GM20431 (cell line): ENCODE data around the gene TAMALIN.

ENCODE experiments used
- in situ Hi-C: fragments of 300-500 bp; cut with MseI, MboI; formaldehyde crosslinking; loops from one replicate; pipeline ENCODE4 v1.15.0; 2020; ENCODE audit warnings: low sequenced_read_pairs; ENCODE audit not compliant: unreplicated experiment

TAMALIN gene

DNA sequence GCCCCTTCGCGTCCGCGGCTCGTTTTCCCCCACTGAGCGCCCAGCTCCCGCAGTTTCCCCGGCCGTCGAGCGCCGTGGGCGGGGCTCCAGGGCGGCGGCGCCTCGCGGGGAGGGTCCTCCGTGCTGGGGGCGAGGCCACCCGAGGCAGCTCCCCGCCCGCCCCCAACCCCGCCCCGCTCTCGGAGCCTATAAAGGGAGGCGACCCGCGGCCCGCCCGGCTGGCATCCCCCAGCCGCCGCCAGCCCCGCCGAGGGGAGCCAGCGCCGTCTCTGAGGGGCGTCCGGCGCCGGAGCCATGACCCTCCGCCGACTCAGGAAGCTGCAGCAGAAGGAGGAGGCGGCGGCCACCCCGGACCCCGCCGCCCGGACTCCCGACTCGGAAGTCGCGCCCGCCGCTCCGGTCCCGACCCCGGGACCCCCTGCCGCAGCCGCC is at the start of gene TAMALIN:
Gene TAMALIN (plus strand): TSS at position 221 of the 432 bp plus-strand sequence. CDS start 74 bp downstream, at position 295.
- in situ Hi-C loops = no loop called here

DNA sequence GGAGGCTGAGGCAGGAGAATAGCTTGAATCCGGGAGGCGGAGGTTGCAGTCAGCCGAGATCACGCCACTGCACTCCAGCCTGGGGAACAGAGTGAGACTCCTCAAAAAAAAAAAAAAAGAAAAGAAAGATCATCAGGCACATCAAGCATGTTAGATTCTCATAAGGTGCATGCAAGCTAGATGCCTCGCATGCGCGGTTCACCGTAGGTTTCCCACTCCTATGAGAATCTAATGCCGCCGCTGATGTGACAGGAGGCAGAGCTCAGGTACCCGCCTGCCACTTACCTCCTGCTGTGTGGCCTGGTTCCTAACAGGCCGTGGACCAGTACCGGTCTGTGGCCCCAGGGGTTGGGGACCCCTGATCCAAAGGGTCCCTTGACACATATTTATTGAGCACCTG is 48.2 kb upstream of the TAMALIN start:
- in situ Hi-C loops = no loop called here

DNA sequence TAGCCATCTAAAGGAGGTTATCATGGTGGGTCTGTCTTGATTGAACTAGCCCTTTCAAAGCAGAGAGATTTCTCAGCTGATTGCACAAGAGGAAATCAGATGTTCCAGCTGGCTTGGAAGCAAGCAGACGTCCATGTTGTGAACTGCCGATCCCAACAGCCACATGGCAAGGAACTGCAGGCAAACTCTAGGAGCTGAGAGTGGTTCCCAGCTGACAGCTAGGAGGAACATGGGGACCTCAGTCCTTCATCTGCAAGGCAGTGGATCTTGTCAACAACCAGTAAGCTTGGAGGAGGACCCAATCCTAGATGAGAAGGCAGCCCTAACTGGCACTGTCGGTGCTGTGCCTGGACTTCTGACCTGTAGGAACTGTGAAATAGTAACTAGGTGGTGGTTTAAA is 47.5 kb upstream of the TAMALIN start:
- in situ Hi-C loops = no loop called here

DNA sequence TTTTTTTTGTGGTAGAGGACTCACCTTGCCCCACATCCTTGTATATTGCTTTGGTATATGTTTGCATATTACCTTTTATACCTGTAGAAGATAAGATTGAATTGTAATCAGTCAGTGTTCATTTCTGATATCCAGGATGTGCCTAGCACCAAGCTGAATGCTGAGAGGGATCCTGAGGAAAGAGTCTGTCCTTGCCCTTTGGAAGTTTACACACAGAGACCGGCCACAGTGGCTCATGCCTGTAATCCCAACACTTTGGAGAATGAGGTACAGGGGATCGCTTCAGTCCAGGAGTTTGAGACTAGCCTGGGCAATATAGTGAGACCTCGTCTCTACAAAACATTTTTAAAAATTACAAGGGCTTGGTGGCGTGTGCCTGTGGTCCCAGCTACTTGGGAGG is 46.8 kb upstream of the TAMALIN start:
- in situ Hi-C loops = no loop called here

DNA sequence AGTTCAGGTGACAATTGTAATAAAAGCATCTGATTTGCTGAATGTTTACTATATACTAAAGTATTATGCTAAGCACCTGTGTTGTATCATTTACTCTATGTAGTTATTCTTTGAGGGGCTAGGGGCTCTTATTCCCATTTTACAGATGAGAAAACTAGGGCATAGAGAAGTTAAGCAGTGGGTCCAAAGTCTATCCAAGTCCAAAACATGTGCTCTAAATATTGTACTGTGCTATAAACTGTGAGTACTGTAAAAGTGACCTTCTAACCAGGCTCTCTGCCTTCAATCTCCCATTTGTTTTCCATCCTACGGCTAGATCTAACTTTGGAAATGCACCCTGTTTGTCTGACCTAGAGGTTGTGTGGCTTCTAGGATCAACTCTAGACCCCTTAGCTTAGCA is 46.3 kb upstream of the TAMALIN start:
- in situ Hi-C loops = no loop called here

DNA sequence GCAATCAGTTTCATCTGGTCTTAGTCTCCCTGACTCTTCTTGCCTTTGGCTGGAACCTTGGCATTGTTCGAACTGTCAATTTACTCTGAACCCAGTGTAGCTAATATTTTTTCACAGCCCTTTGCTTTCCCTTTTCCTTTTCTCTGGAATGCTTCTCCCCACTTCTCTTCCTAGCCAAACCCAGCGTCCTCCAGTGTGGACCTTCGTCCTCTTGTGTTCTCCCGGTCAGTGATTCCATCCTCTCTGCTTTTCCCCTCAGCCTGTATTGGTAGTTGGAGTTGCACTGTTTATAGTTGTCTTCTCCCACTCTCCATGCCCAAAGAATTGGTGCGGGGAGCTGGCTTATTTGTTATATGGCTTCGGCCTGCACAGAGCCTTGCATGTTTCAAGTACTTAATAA is 45.9 kb upstream of the TAMALIN start:
- in situ Hi-C loops = no loop called here

DNA sequence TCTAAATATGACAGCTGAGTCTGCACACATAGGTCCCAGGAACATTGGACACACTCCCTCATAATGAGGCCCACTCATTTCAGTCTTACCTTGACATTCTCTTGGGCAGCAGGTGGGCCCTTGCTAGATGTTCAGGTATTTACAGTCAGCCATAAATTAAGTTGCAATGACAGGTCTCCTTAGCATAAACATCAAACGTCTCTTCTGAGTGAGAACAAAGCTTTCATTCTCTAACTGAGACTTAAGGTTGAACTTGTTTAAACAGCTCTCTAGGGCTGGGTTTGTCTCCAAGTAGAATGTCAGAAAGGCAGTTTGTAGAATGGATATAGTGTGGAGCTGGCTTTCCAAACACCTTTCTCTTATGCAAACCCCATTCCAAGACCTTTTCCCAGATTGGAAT is 44.9 kb upstream of the TAMALIN start:
- in situ Hi-C loops = no loop called here

DNA sequence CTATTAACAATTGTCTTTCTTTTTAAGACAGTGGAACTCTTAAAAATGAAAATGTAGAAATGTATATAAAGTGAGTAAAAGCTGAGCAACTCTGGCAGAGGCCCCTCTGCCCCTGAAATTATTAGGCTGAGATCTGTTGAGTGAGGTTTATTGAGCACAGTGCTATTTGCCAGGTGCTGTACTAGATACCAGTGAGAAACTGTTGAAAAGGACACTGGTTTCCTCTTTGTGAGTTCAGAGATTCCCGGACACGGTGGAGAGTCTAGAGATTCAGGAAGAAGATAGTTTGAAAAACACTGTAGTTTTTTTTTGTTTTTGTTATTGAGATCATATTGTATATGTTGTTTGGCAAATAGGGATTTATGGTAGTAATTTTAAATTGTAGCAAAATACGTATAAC is 44.0 kb upstream of the TAMALIN start:
- in situ Hi-C loops = no loop called here

DNA sequence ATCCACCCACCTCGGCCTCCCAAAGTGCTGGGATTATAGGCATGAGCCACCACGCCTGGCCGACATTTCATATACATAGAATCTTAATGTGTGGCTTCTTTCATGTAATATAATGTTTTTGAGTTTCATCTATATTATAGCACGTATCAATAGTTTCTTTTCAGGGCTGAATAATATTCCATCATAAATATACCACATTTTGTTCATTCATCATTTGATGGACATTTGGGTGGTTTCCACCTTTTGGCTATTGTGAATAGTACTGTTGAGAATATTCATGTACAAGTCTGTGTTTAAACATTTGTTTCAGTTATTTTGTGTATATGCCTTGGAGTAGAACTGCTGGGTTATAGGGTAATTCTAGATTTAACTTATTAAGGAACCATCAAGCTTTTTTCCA is 43.3 kb upstream of the TAMALIN start:
- in situ Hi-C loops = no loop called here

DNA sequence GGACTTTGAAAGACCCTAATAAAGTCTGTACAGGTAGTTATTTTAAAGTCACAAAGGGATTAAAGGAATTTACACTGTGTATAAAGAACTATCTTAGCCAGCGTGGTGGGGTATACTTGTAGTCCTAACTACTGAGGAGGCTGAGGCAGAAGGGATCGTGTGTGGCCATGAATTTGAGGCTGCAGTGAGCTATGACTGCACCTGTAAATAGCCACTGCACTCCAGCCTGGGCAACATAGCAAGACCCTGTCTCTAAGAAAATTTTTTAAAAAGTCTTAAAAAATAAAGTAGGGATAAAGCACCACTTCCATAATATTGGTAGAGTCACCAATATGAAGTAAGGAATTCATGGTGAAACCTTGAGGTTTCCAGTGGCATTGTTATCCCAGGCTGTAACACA is 37.1 kb upstream of the TAMALIN start:
- in situ Hi-C loops = no loop called here

DNA sequence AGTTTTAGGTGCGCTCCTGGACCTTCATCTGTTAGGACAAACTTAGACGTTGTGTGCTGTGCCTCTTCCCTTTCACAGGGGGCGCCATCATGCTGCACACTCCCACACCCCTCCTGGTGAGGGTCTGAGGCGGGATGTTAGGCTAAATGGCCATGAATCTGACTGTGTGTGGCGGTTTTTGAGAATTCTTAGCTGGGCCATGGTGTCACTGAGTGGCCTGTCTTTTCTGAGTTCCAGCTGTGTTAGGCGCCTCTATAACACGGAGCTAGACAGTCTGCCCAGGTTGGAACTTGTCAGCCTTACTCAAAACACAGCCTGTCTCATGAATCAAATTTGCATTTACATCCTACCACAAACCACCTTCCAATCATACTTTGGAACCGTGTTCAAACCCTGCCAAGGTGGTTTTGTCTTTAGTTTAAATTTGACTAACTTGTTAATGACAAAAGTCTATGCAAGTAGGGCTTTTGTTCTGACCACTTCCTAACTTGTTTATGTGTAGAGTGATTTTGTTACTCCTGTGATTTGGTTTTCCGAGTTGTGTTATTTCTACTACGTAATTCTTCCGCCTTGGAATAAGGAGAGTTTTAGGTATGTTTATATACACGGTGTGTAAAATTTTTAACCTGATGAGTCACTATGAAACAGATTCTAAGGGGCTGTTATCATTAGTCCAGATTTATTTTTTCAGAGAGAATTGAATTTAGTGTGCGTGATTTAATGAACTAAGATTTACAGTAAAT is 35.7 kb upstream of the TAMALIN start:
- in situ Hi-C loops = no loop called here

DNA sequence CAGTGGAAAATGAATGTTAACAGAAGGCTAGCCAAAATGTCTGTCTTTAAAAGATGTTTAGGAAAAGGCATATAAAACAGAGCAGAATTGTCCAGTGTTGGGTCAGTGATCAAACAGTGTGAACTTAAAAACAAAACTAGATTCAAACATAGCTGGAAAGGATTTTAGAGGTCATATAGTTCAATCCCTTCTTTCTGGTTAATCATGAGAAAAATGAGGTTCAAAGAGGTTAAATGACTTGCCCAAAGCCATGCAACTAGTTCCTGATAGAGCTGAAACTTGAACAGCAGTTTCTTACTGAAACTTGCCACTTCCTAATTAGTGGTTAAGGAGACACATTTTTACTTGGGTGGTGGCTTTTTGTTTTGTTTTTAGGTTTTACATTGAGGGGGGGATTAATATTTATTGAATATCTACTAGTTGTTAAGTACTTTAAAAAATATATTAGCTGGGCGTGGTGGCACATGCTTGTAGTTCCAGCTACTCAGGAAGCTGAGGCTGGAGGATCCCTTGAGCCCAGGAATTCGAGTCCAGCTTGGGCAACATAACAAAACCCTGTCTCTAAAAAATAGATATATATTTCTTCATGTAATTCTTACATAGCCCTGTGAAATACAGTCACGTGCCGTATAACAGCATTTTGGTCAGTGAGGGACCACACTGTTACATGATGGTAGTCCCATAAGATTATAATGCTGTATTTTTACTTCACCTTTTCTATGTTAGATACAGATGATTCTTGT is 34.9 kb upstream of the TAMALIN start:
- in situ Hi-C loops = no loop called here

DNA sequence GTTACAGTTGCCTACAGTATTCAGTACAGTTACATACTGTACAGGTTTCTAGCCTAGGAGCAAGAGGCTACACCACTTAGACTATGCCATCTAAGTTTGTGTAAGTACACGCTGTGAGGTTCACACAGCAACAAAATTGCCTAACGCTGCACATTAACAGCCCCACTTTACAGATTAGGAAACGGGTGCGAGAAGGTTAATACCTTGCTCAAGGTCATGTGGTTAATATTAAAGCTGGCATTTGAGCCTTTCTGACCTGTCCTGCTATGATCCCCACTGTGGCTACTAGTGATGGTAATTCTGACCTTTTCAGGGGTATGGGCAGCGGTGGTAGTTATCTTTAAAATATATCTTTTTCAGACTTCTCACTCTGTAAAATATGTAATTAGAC is 34.3 kb upstream of the TAMALIN start:
- in situ Hi-C loops = no loop called here

DNA sequence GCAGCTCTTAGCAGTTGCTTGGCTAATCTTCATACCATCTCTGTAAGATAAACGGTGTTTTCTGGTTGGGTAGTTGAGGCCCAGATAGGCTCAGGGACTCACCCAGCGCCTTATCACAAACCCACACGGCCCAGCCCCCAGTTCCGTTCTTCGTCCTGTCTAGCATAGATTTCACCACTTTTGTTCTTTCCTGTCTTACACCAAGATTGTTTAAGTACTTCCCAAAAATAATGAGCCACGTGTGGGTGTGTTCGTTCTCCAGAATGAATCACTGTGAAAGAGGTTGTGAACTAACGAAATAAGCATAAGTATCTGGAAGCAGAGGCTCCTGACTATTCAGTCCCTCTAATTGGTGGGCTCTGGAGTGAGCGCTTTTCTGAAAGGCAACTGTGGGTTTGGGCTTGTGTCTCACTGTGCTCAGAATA is 33.9 kb upstream of the TAMALIN start:
- in situ Hi-C loops = no loop called here

DNA sequence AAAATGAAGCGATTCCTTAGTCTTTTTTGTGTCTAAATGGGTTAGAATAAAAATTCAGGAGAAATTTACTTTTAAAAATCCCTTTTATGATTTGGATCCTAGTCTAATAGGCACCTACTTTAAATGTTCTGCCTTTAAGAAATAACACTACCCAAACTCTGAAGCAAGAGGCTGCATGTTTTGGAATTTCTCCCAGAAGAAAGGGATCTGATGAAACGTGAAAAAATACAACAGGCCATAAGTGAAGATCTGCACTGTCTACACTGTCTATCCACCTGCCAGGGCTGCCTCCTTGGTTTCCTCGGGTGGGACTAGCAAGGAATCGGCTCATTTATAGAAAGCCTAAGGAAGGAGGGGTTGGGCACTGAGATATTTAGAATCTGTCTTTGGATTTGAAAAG is 33.2 kb upstream of the TAMALIN start:
- in situ Hi-C loops = no loop called here

DNA sequence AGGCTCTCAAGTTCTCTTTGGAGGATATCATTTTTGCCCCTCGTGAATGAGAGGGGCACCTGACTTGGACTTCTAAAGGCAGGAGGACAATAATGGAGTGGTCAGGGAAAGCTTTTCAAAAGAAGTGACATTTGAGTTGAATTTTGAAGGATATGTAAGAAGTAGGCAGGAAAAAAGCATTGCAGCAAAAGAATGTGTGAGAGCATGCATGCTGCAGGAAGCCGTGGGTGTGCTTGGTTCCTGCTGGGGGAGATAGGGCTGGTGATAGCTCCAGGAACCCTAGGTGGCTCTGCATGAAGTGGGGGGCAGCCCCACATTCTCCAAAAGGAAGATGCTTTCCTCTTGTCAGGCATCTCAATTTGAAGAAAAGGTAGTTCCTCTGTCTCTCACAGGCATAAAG is 32.1 kb upstream of the TAMALIN start:
- in situ Hi-C loops = loop anchor here (25.0 kb wide), 1 partner anchor 87 kb away; the partner anchor contains the start of gene ANKRD33

DNA sequence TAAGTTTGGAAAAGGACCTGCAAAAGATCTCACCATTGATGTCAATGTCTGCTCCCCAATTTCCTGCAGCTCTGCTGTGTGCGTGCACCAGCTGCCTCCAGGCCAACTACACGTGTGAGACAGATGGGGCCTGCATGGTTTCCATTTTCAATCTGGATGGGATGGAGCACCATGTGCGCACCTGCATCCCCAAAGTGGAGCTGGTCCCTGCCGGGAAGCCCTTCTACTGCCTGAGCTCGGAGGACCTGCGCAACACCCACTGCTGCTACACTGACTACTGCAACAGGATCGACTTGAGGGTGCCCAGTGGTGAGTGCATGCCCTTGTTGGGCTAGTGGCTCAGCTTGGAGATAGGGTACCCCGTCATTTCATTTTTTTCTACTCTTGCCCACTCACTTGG is 31.6 kb upstream of the TAMALIN start:
- in situ Hi-C loops = loop anchor here (25.0 kb wide), 1 partner anchor 88 kb away; the partner anchor contains the start of gene ANKRD33

DNA sequence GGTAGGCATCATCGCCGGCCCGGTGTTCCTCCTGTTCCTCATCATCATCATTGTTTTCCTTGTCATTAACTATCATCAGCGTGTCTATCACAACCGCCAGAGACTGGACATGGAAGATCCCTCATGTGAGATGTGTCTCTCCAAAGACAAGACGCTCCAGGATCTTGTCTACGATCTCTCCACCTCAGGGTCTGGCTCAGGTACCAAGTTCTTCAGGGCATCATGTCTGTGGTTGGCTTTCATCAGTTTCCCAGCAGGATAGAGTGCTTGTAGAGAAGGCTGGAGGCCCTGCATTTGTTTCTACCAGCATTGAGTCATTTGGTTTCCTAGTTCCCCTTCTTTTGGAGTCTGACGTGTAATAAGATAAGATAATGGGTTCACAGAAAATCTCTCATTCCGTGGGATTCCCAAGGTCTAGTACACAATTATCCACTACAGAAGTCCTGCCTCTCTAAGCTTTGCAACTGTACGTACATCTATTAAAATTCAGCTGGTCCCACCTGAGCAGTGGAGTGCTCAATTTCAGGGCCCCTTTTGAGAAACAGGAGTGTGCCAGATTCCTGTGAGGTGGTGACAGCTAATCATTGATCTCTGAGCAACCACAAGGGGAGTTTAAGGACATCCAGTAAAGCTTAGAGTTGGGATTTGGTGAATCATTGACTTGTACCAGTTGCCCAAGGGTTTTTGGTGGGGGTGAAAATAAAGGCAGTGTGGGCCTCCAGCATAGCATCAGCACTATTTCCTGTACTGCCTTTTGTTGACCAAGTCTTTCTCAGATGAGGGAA is 30.2 kb upstream of the TAMALIN start:
- in situ Hi-C loops = loop anchor here (25.0 kb wide), 1 partner anchor 89 kb away; the partner anchor contains the start of gene ANKRD33

DNA sequence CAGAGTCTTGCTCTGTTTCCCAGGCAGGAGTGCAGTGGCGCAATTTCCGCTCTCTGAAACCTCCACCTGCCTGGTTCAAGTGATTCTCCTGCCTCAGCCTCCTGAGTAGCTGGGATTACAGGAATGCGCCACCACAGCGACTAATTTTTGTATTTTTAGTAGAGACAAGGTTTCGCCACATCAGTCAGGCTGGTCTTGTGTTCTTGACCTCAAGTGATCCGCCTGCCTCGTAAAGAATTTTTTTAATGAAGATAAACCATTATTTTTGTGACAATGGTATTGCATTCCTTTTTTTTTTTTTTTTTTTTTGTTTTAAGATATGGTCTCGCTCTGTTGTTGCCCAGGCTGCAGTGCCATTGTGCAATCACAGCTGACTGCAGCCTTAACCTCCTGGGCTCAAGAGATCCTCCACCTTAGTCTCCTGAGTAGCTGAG is 29.4 kb upstream of the TAMALIN start:
- in situ Hi-C loops = loop anchor here (25.0 kb wide), 1 partner anchor 90 kb away; the partner anchor contains the start of gene ANKRD33

DNA sequence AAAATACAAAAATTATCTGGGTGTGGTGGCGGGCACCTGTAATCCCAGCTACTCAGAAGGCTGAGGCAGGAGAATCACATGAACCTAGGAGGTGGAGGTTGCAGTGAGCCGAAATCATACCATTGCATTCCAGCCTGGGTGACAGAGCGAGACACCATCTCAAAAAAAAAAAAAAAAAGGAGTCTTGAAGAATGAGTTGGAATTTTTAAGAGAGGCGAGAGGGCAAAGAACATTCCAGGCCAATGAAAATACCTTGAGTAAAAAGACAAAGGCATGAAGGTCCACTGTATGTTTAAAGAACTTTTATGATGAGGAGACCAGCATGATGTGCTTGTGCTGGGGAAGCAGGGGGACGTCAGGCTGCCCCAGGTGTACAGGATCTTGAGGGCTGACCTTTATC is 27.4 kb upstream of the TAMALIN start:
- in situ Hi-C loops = loop anchor here (25.0 kb wide), 1 partner anchor 92 kb away; the partner anchor contains the start of gene ANKRD33
